ENCODE results near the gene CAMSAP1.

The CAMSAP1 gene

DNA sequence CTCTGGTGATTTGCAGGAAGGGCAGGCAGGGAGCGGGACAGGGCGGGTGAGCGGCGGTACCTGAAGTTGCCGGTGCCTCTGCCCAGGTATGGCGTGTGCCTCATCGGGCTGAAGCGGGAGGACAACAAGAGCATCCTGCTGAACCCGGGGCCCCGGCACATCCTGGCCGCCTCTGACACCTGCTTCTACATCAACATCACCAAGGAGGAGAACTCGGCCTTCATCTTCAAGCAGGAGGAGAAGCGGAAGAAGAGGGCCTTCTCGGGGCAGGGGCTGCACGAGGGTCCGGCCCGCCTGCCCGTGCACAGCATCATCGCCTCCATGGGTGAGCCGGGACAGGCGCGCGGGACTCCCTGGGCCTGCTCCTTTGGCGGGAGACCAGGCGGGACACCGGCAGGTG lies 136.6 kb downstream of the CAMSAP1 start:
- Histone ChIP-seq H3K9me3 (ENCODE audit: insufficient read depth, low read length) (no peaks in the 10 kb centered on the region), H3K4me1 (ENCODE audit: low read length) (no peaks in the 10 kb centered on the region), H3K4me3 (ENCODE audit: low read length) (no peak overlapping the region), H3K27me3 (ENCODE audit: low read depth, low read length) (no peaks in the 10 kb centered on the region), H3K79me2 (ENCODE audit: low read length) (no peaks in the 10 kb centered on the region), H3K4me2 (ENCODE audit: low read length) (no peak overlapping the region), H3K9ac (ENCODE audit: low read length) (no peak overlapping the region), H4K20me1 (ENCODE audit: insufficient read depth, low read length) (no peaks in the 10 kb centered on the region), H3K27ac (ENCODE audit: low read length) (no peak overlapping the region), H3K36me3 (replicated peaks; ENCODE audit: low read depth, low read length) (no peaks in the 10 kb centered on the region), H2AFZ (ENCODE audit: low read depth, low read length) (no peak overlapping the region)
- TF ChIP-seq, protein P1, sequence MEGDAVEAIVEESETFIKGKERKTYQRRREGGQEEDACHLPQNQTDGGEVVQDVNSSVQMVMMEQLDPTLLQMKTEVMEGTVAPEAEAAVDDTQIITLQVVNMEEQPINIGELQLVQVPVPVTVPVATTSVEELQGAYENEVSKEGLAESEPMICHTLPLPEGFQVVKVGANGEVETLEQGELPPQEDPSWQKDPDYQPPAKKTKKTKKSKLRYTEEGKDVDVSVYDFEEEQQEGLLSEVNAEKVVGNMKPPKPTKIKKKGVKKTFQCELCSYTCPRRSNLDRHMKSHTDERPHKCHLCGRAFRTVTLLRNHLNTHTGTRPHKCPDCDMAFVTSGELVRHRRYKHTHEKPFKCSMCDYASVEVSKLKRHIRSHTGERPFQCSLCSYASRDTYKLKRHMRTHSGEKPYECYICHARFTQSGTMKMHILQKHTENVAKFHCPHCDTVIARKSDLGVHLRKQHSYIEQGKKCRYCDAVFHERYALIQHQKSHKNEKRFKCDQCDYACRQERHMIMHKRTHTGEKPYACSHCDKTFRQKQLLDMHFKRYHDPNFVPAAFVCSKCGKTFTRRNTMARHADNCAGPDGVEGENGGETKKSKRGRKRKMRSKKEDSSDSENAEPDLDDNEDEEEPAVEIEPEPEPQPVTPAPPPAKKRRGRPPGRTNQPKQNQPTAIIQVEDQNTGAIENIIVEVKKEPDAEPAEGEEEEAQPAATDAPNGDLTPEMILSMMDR (IDR thresholded peaks at IDR 0.05; ENCODE audit: low read depth, low read length) = no peak
- no peak for TF ChIP-seq EZH2phosphoT487 (IDR thresholded peaks at IDR 0.05; ENCODE audit: low read depth)

DNA sequence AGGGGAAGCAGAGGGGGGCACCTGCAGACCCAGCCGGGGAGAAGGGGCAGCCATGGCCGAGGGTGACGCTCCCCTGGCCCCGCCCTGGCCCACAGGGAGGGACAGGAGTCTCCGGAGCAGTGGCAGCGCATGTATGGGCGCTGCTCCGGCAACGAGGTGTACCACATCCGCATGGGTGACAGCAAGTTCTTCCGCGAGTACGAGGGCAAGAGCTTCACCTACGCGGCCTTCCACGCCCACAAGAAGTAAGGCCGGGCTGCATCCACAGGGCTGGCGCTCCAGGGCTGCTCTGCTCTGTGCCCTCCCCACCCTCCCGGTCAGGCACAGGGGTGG lies 137.2 kb downstream of the CAMSAP1 start:
- no peaks in the 10 kb centered on the region for H3K27me3 ChIP-seq (ENCODE audit: low read depth, low read length)
- no peak overlapping the region for H2AFZ ChIP-seq (ENCODE audit: low read depth, low read length)
- H3K4me2 ChIP-seq (ENCODE audit: low read length) = no peak overlapping the region
- H3K9ac ChIP-seq (ENCODE audit: low read length) = no peak overlapping the region
- TF ChIP-seq EZH2phosphoT487 (IDR thresholded peaks at IDR 0.05; ENCODE audit: low read depth) = no peak
- TF ChIP-seq, protein P1 (IDR thresholded peaks at IDR 0.05; ENCODE audit: low read depth, low read length) = no peak
- H3K4me3 ChIP-seq (ENCODE audit: low read length) = no peak overlapping the region
- H3K4me1 ChIP-seq (ENCODE audit: low read length) = no peaks in the 10 kb centered on the region
- H3K27ac ChIP-seq (ENCODE audit: low read length) = no peak overlapping the region
- H3K79me2 ChIP-seq (ENCODE audit: low read length) = no peaks in the 10 kb centered on the region
- H3K36me3 ChIP-seq (replicated peaks; ENCODE audit: low read depth, low read length) = no peaks in the 10 kb centered on the region
- H3K9me3 ChIP-seq (ENCODE audit: insufficient read depth, low read length) = no peaks in the 10 kb centered on the region
- H4K20me1 ChIP-seq (ENCODE audit: insufficient read depth, low read length) = no peaks in the 10 kb centered on the region

DNA sequence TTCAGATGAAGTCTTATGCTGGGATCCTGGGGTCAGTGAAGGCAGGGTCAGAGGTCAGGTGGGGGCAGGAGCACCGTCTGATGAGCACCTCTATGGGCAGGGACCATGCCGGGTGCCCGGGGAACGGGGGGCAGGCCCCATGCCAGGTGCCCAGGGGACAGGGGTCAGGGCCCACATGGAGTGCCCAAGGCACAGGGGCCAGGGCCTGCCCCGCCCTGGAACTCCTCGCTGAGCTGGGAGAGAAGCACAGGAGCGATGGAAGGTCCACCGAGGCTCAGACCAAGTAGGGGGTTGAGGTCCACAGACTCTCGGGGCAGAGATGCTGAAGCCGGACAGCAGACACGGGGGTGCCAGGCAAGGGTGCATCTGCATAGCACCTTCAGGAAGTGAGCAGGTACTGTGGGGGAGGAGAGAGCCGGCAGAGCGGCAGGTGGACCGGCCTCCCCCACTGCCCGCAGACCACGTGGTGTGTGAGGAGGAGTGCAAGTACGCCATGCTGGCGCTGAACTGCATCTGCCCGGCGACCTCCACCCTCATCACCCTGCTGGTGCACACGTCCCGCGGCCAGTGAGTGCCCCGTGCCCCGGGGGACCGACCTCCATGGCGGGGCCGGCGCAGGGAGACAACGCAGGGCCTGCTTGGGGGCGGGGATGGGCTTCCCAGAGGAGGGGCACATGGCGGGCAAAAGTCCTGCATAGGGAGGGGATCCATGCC lies 137.7 kb downstream of the CAMSAP1 start:
- no peaks in the 10 kb centered on the region for H3K36me3 ChIP-seq (replicated peaks; ENCODE audit: low read depth, low read length)
- no peak overlapping the region for H3K27ac ChIP-seq (ENCODE audit: low read length)
- H3K9me3 ChIP-seq (ENCODE audit: insufficient read depth, low read length) = no peaks in the 10 kb centered on the region
- no peaks in the 10 kb centered on the region for H3K4me1 ChIP-seq (ENCODE audit: low read length)
- H3K4me3 ChIP-seq (ENCODE audit: low read length) = no peak overlapping the region
- no peaks in the 10 kb centered on the region for H3K27me3 ChIP-seq (ENCODE audit: low read depth, low read length)
- no peaks in the 10 kb centered on the region for H3K79me2 ChIP-seq (ENCODE audit: low read length)
- no peak overlapping the region for H3K4me2 ChIP-seq (ENCODE audit: low read length)
- no peak overlapping the region for H3K9ac ChIP-seq (ENCODE audit: low read length)
- TF ChIP-seq EZH2phosphoT487 (IDR thresholded peaks at IDR 0.05; ENCODE audit: low read depth) = no peak
- TF ChIP-seq, protein P1 (IDR thresholded peaks at IDR 0.05; ENCODE audit: low read depth, low read length) = no peak
- H4K20me1 ChIP-seq (ENCODE audit: insufficient read depth, low read length) = no peaks in the 10 kb centered on the region
- no peak overlapping the region for H2AFZ ChIP-seq (ENCODE audit: low read depth, low read length)

DNA sequence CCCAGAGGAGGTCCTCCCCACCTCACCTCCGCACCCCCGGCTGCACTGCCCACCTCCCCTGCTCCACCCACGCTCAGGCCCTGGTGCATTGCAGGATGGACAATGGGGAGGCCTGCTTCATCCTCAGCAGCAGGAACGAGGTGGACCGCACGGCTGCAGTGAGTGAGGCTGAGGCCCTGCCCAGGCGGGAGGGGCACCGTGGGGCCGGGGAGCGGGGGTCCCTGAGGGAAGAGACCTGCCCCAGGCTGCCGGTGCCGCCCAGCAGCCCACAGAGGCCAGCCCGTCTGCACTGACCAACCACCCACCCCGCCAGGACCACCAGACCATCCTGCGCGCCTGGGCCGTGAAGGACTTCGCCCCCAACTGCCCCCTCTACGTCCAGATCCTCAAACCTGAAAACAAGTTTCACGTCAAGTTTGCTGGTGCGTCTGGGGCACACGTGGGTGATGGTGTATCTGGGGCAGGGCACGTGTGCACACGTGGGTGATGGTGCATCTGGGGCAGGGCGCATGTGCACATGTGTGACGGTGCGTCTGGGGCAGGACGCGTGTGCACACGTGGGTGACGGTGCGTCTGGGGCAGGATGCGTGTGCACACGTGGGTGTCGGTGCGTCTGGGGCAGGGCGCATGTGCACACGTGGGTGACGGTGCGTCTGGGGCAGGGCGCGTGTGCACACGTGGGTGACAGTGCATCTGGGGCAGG lies 138.7 kb downstream of the CAMSAP1 start:
- no peak overlapping the region for H3K27ac ChIP-seq (ENCODE audit: low read length)
- no peak for TF ChIP-seq EZH2phosphoT487 (IDR thresholded peaks at IDR 0.05; ENCODE audit: low read depth)
- TF ChIP-seq, protein P1 (IDR thresholded peaks at IDR 0.05; ENCODE audit: low read depth, low read length) = no peak
- H3K9me3 ChIP-seq (ENCODE audit: insufficient read depth, low read length) = no peaks in the 10 kb centered on the region
- H3K9ac ChIP-seq (ENCODE audit: low read length) = no peak overlapping the region
- no peaks in the 10 kb centered on the region for H3K4me1 ChIP-seq (ENCODE audit: low read length)
- no peaks in the 10 kb centered on the region for H4K20me1 ChIP-seq (ENCODE audit: insufficient read depth, low read length)
- no peak overlapping the region for H3K4me2 ChIP-seq (ENCODE audit: low read length)
- H3K79me2 ChIP-seq (ENCODE audit: low read length) = no peaks in the 10 kb centered on the region
- H3K27me3 ChIP-seq (ENCODE audit: low read depth, low read length) = no peaks in the 10 kb centered on the region
- H2AFZ ChIP-seq (ENCODE audit: low read depth, low read length) = no peak overlapping the region
- H3K36me3 ChIP-seq (replicated peaks; ENCODE audit: low read depth, low read length) = no peaks in the 10 kb centered on the region
- H3K4me3 ChIP-seq (ENCODE audit: low read length) = no peak overlapping the region

Measured in OCI-LY3 (cell line).